Measurements from ENCODE around the gene TMEM178A.

Gene TMEM178A

DNA sequence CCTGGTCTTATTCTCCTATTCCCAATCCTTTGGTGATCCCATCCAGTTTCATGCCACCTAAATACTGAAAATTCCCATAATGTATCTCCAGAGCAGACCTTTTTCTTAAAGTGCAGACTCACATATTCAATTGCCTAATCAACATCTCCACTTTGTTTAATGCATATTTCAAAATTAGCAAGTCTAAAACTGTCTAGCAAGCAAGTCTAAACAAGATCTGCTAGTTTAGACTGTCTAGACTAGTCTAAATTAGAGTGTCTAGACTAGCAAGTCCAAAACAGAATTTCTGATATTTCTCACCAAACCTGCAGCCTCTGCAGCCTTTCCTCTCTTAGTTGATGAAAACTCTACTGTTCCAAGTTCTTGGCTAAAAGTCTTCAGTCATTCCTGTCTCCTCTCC lies 68.7 kb downstream of the TMEM178A start:
- no peaks in the 10 kb centered on the region for H3K9me3 ChIP-seq (ENCODE audit: control insufficient read depth, insufficient read depth, low read length)
- TF ChIP-seq, protein P1, sequence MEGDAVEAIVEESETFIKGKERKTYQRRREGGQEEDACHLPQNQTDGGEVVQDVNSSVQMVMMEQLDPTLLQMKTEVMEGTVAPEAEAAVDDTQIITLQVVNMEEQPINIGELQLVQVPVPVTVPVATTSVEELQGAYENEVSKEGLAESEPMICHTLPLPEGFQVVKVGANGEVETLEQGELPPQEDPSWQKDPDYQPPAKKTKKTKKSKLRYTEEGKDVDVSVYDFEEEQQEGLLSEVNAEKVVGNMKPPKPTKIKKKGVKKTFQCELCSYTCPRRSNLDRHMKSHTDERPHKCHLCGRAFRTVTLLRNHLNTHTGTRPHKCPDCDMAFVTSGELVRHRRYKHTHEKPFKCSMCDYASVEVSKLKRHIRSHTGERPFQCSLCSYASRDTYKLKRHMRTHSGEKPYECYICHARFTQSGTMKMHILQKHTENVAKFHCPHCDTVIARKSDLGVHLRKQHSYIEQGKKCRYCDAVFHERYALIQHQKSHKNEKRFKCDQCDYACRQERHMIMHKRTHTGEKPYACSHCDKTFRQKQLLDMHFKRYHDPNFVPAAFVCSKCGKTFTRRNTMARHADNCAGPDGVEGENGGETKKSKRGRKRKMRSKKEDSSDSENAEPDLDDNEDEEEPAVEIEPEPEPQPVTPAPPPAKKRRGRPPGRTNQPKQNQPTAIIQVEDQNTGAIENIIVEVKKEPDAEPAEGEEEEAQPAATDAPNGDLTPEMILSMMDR (IDR thresholded peaks at IDR 0.05; ENCODE audit: low read depth, low read length, poor library complexity, severe bottlenecking): no peak
- no peak for TF ChIP-seq EZH2phosphoT487 (IDR thresholded peaks at IDR 0.05; ENCODE audit: borderline replicate concordance, low read length)
- peaks cover 40% of the 10 kb centered on the region for H3K36me3 ChIP-seq (ENCODE audit: control insufficient read depth, low read length)
- H3K4me1 ChIP-seq (ENCODE audit: control insufficient read depth, low read length): no peaks in the 10 kb centered on the region
- H4K20me1 ChIP-seq (ENCODE audit: control insufficient read depth, insufficient read depth, low read depth, low read length): no peaks in the 10 kb centered on the region; the same call in none of the 2 replicates
- no peaks in the 10 kb centered on the region for H3K79me2 ChIP-seq (ENCODE audit: control insufficient read depth, low read length)
- no peaks in the 10 kb centered on the region for H3K27me3 ChIP-seq (ENCODE audit: control insufficient read depth, low read length)
- H3K4me2 ChIP-seq (ENCODE audit: low read length): no peak overlapping the region
- no peaks in the 10 kb centered on the region for H3K9me2 ChIP-seq (replicated peaks; ENCODE audit: control insufficient read depth, low read length)
- no peak overlapping the region for H3K4me3 ChIP-seq (ENCODE audit: low read length)
- H3F3A ChIP-seq (ENCODE audit: control insufficient read depth, insufficient read depth): no peaks in the 10 kb centered on the region
- no peak overlapping the region for H3K27ac ChIP-seq (ENCODE audit: low read depth, low read length)

DNA sequence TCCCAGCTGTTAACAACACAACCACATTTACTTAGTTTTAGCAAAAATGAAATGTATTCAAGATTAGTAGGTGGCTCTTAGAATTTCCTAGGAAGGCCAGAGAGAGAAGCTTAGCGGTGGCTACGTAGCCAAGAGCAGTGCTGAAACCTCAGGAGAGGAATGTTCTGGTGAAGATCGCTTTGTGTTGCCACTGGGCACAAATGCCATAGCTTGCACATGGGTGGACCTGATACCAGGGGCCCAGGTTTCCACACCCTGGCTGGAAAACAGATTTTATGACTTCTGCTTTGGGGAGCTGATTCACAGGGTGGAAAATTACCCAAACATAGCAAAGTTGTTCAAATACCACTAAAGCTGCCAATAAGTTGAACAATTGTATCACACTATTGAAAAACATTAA lies 69.9 kb downstream of the TMEM178A start:
- H3K36me3 ChIP-seq (ENCODE audit: control insufficient read depth, low read length): peaks cover 51% of the 10 kb centered on the region
- H3K27ac ChIP-seq (ENCODE audit: low read depth, low read length): no peak overlapping the region

DNA sequence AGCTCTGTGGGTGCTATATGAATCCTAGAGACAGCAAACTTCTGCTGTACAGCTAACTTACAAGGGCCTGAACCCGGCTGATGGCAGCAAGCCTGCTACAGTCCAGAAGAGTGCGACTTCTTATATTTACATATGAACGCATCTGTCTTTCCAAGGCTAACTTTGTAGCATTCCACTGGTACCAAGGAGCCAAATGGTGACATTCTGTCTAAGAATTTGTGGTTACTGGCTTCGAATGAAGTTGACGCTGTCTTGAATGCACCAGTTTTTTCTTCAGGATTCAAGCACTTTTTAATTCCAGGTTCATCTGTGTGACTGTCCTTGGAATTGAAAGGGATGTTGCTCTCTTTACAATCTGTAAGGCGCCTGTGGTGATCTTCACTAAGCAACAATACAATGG lies 70.9 kb downstream of the TMEM178A start:
- Histone ChIP-seq H3K36me3 (ENCODE audit: control insufficient read depth, low read length) (peaks cover 58% of the 10 kb centered on the region), H3K4me2 (ENCODE audit: low read length) (no peak overlapping the region)
- TF ChIP-seq, protein P1 (IDR thresholded peaks at IDR 0.05; ENCODE audit: low read depth, low read length, poor library complexity, severe bottlenecking): no peak
- no peak for TF ChIP-seq EZH2phosphoT487 (IDR thresholded peaks at IDR 0.05; ENCODE audit: borderline replicate concordance, low read length)

More for the DNA sequence above, 69.9 kb downstream of the TMEM178A start:
- Histone ChIP-seq H3F3A (ENCODE audit: control insufficient read depth, insufficient read depth) (no peaks in the 10 kb centered on the region), H3K27me3 (ENCODE audit: control insufficient read depth, low read length) (no peaks in the 10 kb centered on the region), H3K79me2 (ENCODE audit: control insufficient read depth, low read length) (no peaks in the 10 kb centered on the region), H3K4me1 (ENCODE audit: control insufficient read depth, low read length) (no peaks in the 10 kb centered on the region), H4K20me1 (ENCODE audit: control insufficient read depth, insufficient read depth, low read depth, low read length) (no peaks in the 10 kb centered on the region; the same call in none of the 2 replicates), H3K9me3 (ENCODE audit: control insufficient read depth, insufficient read depth, low read length) (no peaks in the 10 kb centered on the region), H3K9me2 (replicated peaks; ENCODE audit: control insufficient read depth, low read length) (no peaks in the 10 kb centered on the region), H3K4me2 (ENCODE audit: low read length) (no peak overlapping the region), H3K4me3 (ENCODE audit: low read length) (no peak overlapping the region)
- TF ChIP-seq, protein P1 (IDR thresholded peaks at IDR 0.05; ENCODE audit: low read depth, low read length, poor library complexity, severe bottlenecking): no peak
- TF ChIP-seq EZH2phosphoT487 (IDR thresholded peaks at IDR 0.05; ENCODE audit: borderline replicate concordance, low read length): no peak

More for the DNA sequence above, 70.9 kb downstream of the TMEM178A start:
- H3K27me3 ChIP-seq (ENCODE audit: control insufficient read depth, low read length): no peaks in the 10 kb centered on the region
- no peaks in the 10 kb centered on the region for H3K9me2 ChIP-seq (replicated peaks; ENCODE audit: control insufficient read depth, low read length)
- H3K27ac ChIP-seq (ENCODE audit: low read depth, low read length): no peak overlapping the region
- H3F3A ChIP-seq (ENCODE audit: control insufficient read depth, insufficient read depth): no peaks in the 10 kb centered on the region
- H3K79me2 ChIP-seq (ENCODE audit: control insufficient read depth, low read length): no peaks in the 10 kb centered on the region
- H3K9me3 ChIP-seq (ENCODE audit: control insufficient read depth, insufficient read depth, low read length): no peaks in the 10 kb centered on the region
- no peak overlapping the region for H3K4me3 ChIP-seq (ENCODE audit: low read length)
- H4K20me1 ChIP-seq (ENCODE audit: control insufficient read depth, insufficient read depth, low read depth, low read length): no peaks in the 10 kb centered on the region; the same call in 1 of the 2 replicates
- H3K4me1 ChIP-seq (ENCODE audit: control insufficient read depth, low read length): no peaks in the 10 kb centered on the region
